Ovary (tissue), 9 donors: Measurements from ENCODE around the gene MTCH1. TPM values are rescaled to one million over a fixed set of nuclear protein-coding genes. Genes with fewer than 3 reads are reported as not detected.

ENCODE experiments used
- DNase-seq, 5 donors: peaks; one replicate each; pipeline ENCODE4 v3.0.0-alpha.2; 2019 to 2020
- H3K27ac ChIP-seq, 2 donors: fragments of 200-600 bp; one replicate each; pipeline versions ENCODE4 v1.5.1 to v1.8.0; 2019 to 2022
- H3K27me3 ChIP-seq: fragments of 200-600 bp; one replicate; pipeline ENCODE4 v1.8.0; 2022
- H3K36me3 ChIP-seq: fragments of 200-600 bp; sonication (generic); one replicate; pipeline ENCODE4 v1.5.1; 2019
- H3K4me1 ChIP-seq: one replicate; pipeline ENCODE4 v1.8.1; 2013; ENCODE audit warnings: mild to moderate bottlenecking, moderate library complexity; ENCODE audit not compliant: insufficient read depth
- H3K4me3 ChIP-seq: fragments of 200-600 bp; sonication (generic); one replicate; pipeline ENCODE4 v1.5.1; 2017
- H3K9me3 ChIP-seq, 2 donors: fragments of 200-600 bp in 1 of 2; sonication (generic) in 1 of 2; one replicate each; pipeline versions ENCODE4 v1.5.1 to v1.8.1; 2013 to 2019; ENCODE audit warnings: mild to moderate bottlenecking in 1 of 2, moderate library complexity in 1 of 2
- CTCF ChIP-seq, 3 donors: fragments of 450-650 bp in 2 of 3; fragments of 200-600 bp in 1 of 3; IDR thresholded peaks; one replicate each; pipeline versions ENCODE4 v1.5.1 to v1.8.0; 2016 to 2022; ENCODE audit warnings: antibody characterized with exemption in 3 of 3, mild to moderate bottlenecking in 1 of 3
- EP300 ChIP-seq: sonication (generic); formaldehyde crosslinking; IDR thresholded peaks from one replicate; pipeline ENCODE4 v1.6.1; 2017; ENCODE audit warnings: antibody characterized with exemption
- POLR2A ChIP-seq: fragments of 450-650 bp; IDR thresholded peaks from one replicate; pipeline ENCODE4 v1.6.1; 2017; ENCODE audit warnings: antibody characterized with exemption, mild to moderate bottlenecking, moderate library complexity
- WGBS, 3 donors: extraction: QIAGEN DNeasy Blood & Tissue Kit in 1 of 3; methylation state at CpG; one replicate each; pipeline versions ENCODE4 v1.1.5 to v1.1.7; 2013 to 2017; 5-methylcytosine and 5-hydroxymethylcytosine counted together
- intact Hi-C, 4 donors: fragments of 100-400 bp; cut with DNase I; formaldehyde crosslinking; loops; one replicate each; pipeline versions ENCODE4 v1.11.0 to v1.15.1; 2022 to 2023
- polyA plus RNA-seq, 2 donors: library from polyadenylated mRNA; stranded (reverse); fragments of 200-250 nt in 1 of 2; fragments of 350-450 nt in 1 of 2; fragmentation: Illumina TruSeq in 1 of 2; extraction: RNeasy Lipid Tissue Mini Kit (QIAGEN cat#74804) in 1 of 2; gene quantifications; one replicate each; pipeline ENCODE4 v1.2.3, GENCODE V29; 2013 to 2014
- total RNA-seq, 7 donors: library from RNA; depleted of rRNA in 2 of 7; stranded (reverse); fragments of >200 nt in 2 of 7; fragmentation: NEBNext Ultra II Directional in 3 of 7; extraction: Animal tissue kit (Norgen Biotek cat#: 25700) in 3 of 7; gene quantifications; one replicate each; pipeline versions ENCODE4 v1.1.0 to v1.2.4, GENCODE V29; 2016 to 2023
- donor health status: DM: no; HTN: no; CAD: no; lungs with moderate emphysema.
- donor health status: DM: no; HTN: no; CAD: no.
- donor health status: Bipolar disorder and iron deficiency.
- donor health status: DM: yes; HTN: yes; CAD: no.
- donor health status: DM: no; HTN: no; CAD: no.
- donor health status: DM: yes; HTN: yes; CAD: no.

Gene MTCH1
- total and polyA plus RNA-seq, 9 donors = 114 to 223 (median 180) TPM

GRCh38 chr6:37005827-37006567, 20.0 kb upstream of the MTCH1 start:
- no peaks in the 10 kb centered on the region for H3K36me3 ChIP-seq
- no peak for DNase-seq
- TF ChIP-seq EP300 = no peak
- TF ChIP-seq CTCF (IDR thresholded peaks at IDR 0.05) = no peak
- TF ChIP-seq POLR2A = no peak
- no peaks in the 10 kb centered on the region for H3K9me3 ChIP-seq
- H3K4me1 ChIP-seq = no peaks in the 10 kb centered on the region
- intact Hi-C loops = no loop called here
- no peak overlapping the region for H3K27ac ChIP-seq
- WGBS, 3 donors = 83 to 88% (median 87%) methylated on average over 13 of the region's 13 CpGs
- no peaks in the 10 kb centered on the region for H3K27me3 ChIP-seq
- H3K4me3 ChIP-seq = no peak overlapping the region

DNA sequence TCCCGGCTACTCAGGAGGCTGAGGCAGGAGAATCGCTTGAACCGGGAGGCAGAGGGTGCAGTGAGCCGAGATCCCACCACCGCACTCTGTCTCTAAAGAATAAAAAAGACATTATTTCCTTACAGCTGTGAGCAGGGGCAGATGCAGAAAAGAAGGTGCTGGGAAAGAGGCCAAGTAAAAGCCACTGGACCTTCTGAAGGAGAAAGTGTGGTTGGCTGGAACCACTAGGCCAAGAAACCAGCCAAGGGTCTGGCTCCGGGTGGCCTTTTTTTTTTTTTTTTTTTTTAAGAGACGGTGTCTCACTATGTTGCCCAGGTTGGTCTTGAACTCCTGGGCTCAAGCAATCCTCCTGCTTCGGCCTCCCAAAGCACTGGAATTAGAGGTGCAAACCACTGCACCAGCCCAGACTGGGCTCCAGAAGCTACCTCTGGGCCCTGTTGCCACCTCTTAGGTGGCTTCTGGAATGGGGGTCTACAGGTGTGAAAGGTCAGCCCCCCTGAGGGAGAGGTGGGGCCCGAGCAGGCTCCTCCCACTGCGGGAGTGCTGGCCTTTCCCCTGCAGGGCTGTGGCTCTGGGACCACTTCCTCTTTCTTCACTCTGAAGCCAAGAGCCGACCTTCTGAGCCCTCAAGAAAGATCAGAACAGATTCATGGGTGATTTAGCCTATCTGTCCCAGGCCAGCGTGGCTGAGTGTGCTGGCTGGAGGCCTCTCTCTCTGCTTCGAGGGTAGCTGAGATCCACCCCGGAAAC, 19.2 kb upstream of the MTCH1 start, which contains the start of gene FGD2:
Gene FGD2, plus strand, starts transcription at position 595 of the 750 bp plus-strand sequence. CDS start 163 bp downstream, outside the sequence.
- H3K27ac ChIP-seq = no peak within 1 kb of the TSS

GRCh38 chr6:37004044-37004980, 18.3 kb upstream of the MTCH1 start:
- no peaks in the 10 kb centered on the region for H3K27me3 ChIP-seq
- no peaks in the 10 kb centered on the region for H3K36me3 ChIP-seq
- no peaks in the 10 kb centered on the region for H3K4me1 ChIP-seq
- intact Hi-C loops = no loop called here
- H3K9me3 ChIP-seq = no peaks in the 10 kb centered on the region
- no peak for DNase-seq
- WGBS, 3 donors = 72 to 79% (median 76%) methylated on average over 11 of the region's 11 CpGs
- no peak overlapping the region for H3K4me3 ChIP-seq
- no peak overlapping the region for H3K27ac ChIP-seq
- TF ChIP-seq EP300 = no peak
- TF ChIP-seq CTCF (IDR thresholded peaks at IDR 0.05) = no peak
- no peak for TF ChIP-seq POLR2A

More for the DNA sequence above, 19.2 kb upstream of the MTCH1 start, which contains the start of gene FGD2:
- intact Hi-C loops = no loop called here
- H3K9me3 ChIP-seq = no peaks in the 10 kb centered on the region
- no peaks in the 10 kb centered on the region for H3K36me3 ChIP-seq
- DNase-seq = no peak
- no peak within 1 kb of the TSS for H3K4me3 ChIP-seq
- WGBS, 3 donors = 76 to 79% (median 77%) methylated on average over 14 of the region's 14 CpGs
- no peaks in the 10 kb centered on the region for H3K27me3 ChIP-seq
- TF ChIP-seq EP300 = no peak
- no peak for TF ChIP-seq POLR2A
- TF ChIP-seq CTCF (IDR thresholded peaks at IDR 0.05) = no peak
- no peaks in the 10 kb centered on the region for H3K4me1 ChIP-seq

DNA sequence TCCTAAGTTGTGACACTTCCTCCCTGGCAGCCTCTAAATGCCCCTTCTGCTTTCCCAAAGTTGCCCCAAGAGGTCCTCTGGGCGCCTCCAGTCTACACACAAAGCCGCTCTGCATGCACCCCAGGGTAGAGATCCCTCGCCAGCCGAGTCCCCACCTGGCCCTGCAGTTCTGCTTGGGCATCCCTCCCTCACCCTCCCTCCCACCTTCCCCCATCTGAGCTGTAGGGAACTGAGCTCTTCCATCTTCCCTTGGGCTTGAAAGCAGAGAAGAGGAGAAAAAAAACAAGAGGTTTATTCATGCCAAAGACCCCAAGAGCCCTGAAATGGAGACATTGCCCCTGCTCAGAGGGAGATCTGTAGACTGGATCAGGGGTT, 13.7 kb upstream of the MTCH1 start:
- no peaks in the 10 kb centered on the region for H3K9me3 ChIP-seq
- WGBS, 3 donors = 94 to 100% (median 97%) methylated on average over 4 of the region's 4 CpGs
- H3K4me3 ChIP-seq = no peak overlapping the region
- DNase-seq = no peak
- H3K27ac ChIP-seq = no peak overlapping the region
- H3K27me3 ChIP-seq = no peaks in the 10 kb centered on the region
- intact Hi-C loops = no loop called here
- TF ChIP-seq CTCF (IDR thresholded peaks at IDR 0.05) = no peak
- TF ChIP-seq POLR2A = no peak
- no peak for TF ChIP-seq EP300
- peaks cover 10% of the 10 kb centered on the region for H3K4me1 ChIP-seq
- no peaks in the 10 kb centered on the region for H3K36me3 ChIP-seq
